OCI-M1 (cell line): ENCODE data around the gene AARS1.
"Not testable (repeated sequence)": the region's sequence is repeated elsewhere in the genome, so short reads cannot be mapped to it uniquely, and the experiment has no call there.

Experiments used
- DNase-seq: peaks from one replicate; lab custom pipeline; 2025; lab: John Stamatoyannopoulos, UW

AARS1 gene

GRCh38 chr16:70271696-70272095 is 17.6 kb downstream of the AARS1 start:
- no peak for DNase-seq

DNA sequence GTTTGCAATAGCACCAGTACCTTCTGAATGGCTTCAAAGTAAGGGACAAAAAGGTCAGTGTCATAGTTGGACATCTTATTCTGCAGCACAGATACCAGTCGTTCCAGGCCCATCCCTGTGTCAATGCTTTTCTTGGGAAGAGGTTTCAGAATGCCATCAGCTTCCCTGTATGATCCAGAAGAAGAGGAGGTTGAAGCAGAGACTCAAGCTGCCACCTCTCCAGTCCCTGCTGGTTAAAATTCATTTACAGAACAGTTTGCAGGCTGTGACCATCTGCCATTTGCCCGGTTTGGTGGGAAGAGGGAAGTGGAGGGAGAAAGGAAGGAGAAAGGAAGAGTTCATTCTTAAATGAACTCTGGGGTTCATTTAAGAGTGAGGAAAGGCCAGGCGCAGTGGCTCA is 19.1 kb downstream of the AARS1 start:
- no peak for DNase-seq

- no peak for DNase-seq
Observed at GRCh38 chr16:70269471-70269870, 19.8 kb downstream of the AARS1 start.

GRCh38 chr16:70267922-70268321 is 21.4 kb downstream of the AARS1 start:
- not testable (repeated sequence) for DNase-seq

DNA sequence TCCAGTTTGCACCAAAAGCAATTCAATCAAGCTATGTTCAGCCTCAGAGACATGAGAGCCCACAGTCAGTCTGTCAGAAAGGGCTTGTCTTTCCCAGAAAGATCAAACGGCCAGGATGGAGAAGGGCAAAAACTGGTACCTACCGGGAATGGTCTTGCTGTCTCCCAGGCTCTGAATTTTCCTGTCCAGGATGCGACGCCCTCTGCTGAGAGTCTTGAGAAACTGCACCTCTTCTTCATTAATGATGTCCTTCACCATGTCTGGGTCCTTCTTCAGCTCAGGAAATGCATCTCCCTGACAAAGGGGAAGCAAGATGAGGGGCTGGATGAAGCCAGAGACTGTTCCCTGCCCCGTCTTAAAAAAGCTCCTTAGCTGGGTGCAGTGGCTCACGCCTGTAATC is 21.8 kb downstream of the AARS1 start:
- peak; percentile 45 for DNase-seq

GRCh38 chr16:70259903-70260302 is 29.4 kb downstream of the AARS1 start:
- DNase-seq = not testable (repeated sequence)

DNA sequence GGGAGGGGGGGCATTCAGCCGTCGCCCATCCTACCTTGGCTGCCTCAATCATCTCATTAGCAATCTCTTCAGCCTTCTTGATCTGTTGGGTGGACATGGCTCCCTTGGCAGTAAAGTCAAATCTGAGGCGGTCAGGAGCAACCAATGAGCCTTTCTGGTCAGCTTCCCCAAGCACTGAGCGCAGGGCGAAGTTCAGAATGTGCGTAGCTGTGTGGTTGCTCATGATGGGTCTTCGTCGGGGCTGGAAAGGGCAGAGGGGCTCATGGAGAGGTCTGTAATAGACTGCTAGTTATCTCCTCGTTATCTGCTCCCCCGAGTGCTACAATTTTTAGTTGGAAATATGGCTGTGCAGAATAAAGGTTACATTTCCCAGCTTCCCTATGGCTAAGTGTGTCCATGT is 30.4 kb downstream of the AARS1 start:
- no peak for DNase-seq

DNA sequence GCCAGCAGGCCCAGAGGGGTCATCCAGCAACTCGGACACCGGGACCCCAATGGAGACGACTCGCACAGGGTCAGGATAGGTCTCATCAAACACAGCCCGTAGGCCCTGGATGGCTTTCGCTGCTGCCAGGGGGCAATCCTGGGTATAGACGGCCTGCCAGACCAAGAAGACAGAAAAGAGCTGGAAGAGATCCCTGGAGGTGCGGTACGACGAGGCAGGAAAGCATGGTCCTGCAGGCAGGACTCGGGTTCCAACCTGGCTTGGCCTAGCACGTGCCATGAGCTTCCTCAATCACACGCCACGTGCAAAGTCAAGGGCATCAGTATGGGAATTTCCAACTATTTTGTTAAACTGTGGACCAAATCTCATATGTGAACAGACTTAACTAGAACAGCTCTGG is 31.2 kb downstream of the AARS1 start:
- no peak for DNase-seq

DNA sequence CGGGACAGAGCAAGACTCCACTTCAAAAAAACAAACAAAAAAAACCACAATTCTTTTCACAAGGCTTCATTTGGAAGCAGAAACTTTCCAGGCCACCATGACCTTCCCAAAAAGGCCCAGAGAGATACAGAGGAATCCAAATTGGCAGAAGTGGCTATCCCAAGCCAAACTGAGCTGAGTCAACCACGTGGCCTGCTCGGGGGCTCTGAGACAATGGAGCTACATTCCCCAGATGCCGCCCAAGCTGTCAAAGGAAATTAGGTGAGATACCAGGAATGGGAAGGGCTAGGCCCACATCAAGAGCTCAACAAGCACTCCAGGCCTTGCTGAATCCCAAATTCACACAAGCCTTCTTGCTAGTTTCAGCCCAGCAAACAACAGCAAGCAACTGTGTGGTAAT is 31.9 kb downstream of the AARS1 start:
- no peak for DNase-seq

- DNase-seq = no peak
Observed at GRCh38 chr16:70255574-70255973, 33.7 kb downstream of the AARS1 start.

DNA sequence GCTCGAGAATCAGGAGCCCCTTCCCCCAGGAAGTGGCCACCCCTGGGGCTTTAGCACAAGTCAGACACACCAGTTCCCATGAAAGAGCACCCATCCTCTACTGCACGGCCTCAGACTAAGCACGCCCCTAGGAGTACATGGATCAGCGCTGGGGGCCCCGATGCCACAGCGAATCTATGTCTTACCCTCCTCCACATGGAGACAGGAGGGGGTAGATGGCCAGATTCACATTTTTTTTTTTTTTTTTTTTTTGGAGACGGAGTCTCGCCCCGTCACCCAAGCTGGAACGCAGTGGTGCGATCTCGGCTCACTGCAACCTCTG is 34.4 kb downstream of the AARS1 start:
- DNase-seq = peak; percentile 9

DNA sequence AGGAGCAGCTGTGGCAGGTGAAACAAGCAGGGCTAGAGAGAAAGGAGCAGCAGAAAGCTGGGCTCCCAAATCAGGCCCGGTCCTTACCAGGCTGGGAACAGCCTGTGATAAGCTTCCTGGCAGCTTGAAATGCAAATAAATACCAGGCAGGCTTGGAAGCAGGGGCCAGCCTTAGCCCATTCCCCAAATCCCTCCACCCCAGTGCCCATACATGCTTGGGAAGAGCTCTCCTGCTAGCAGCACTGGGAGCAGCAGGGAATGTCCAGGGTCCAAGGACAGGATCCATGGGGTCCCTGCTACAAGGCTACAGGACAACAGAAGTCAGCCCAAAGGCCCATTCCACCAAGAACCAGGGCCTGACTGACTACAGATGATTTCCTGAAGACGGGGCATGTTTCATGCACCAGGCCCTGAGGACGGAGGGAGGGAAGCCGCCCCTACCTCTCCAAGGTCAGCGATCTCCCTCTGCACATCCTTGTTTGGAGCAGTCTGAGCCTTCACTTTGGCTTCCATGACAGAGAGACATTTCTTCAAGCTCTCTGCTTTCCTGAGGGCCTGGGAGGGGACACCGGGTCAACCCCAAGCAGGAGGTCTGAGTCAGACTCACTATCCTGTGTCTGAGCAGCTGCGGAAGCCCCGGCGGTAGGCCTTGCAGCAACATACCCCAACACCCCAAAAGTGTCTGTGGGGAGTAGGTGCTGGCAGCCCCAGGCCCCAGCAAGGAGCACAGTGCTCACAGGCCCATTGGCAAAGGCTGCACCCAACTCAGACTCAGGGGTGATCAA is 34.9 kb downstream of the AARS1 start:
- no peak for DNase-seq

- peak; percentile 61 for DNase-seq
Observed at GRCh38 chr16:70253291-70254106, 35.8 kb downstream of the AARS1 start.

- DNase-seq = peak; percentile 59
Observed at GRCh38 chr16:70252355-70252988, 36.8 kb downstream of the AARS1 start.

- peak; percentile 98 for DNase-seq
Observed at GRCh38 chr16:70251629-70252354, 37.5 kb downstream of the AARS1 start, which contains the start of gene EXOSC6. Gene EXOSC6, minus strand, starts transcription at chr16:70251940. Its CDS starts 40 bp downstream, at chr16:70251900.

DNA sequence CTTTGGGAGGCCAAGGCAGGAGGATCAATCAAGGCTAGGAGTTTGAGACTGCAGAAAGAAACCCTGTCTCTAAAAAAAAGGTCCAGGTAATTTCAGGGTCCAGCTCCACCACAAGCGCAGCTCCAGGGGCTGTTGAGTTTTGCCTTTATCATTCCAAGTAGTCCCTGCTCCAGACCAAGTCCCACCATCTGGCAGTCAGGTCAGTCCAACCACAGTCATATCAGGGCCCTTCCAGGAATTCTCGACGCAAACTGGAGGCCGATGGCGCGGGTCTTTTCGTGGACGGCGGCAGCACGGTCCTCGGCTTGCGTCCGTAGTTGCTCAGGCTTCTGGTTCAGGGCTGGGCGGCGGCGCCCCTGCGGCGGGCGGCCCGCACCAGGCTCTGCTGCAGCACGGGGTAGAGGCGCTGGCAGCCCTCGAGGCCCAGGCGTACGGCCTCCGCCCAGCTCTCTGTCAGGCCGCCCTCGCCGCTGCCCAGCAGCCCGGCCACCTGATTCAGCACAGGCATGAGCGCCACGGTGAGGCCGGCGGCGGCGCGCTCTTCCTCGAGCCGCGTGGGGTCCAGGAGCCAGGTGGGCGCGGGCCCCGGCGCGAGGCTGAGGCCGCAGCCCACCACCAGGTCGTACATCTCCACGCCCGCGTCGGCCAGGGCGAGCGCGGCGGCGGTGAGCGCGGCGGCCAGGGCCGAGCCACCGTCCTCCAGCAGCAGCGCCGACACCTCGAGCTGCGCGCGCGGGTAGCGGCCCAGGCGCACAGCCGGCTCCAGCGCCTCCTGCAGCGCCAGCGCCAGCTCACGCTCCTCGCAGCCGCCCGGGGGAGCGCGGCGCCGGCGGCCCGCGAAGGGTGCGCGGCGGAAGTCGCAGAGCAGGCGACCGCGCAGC is 38.3 kb downstream of the AARS1 start:
- peak; percentile 84 for DNase-seq

- DNase-seq = not testable (repeated sequence)
Observed at GRCh38 chr16:70249697-70250096, 39.6 kb downstream of the AARS1 start.

GRCh38 chr16:70238773-70239172 is 50.5 kb downstream of the AARS1 start:
- DNase-seq = not testable (repeated sequence)

GRCh38 chr16:70231831-70232230 is 57.5 kb downstream of the AARS1 start:
- DNase-seq = not testable (repeated sequence)

DNA sequence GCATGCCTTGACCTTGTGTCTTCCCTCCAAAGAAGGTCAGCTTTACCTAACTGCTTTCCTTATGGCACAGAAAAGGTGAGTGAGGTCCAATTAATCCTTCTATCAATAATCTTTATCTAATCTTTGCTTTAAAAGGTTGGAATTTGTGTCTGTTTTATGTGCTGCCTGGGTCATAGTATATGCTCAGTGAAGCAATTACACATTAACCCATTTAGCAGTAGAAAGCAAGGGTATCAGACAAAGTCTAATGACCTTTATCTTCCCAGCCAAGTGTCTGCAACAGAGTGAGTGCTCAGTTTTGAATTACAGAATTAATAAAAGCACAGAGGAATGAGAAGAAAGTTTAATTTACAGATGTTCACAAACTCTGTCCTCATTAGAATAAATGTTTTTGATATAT is 63.3 kb downstream of the AARS1 start:
- DNase-seq = not testable (repeated sequence)

DNA sequence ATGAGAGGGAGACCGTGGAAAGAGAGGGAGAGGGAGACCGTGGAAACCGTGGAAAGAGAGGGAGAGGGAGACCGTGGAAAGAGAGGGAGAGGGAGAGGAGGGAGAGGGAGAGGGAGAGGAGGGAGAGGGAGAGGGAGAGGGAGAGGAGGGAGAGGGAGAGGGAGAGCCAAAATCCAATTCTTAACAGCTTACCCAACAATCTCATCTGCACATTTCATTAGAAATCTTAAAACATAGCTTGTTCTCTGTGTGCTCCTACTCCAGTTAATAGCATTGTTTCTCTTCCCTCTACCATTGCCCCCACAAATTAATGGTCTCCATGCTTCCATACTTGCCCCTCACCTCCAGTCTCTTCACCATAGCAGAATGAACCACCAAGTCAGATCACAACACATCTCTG is 63.9 kb downstream of the AARS1 start:
- not testable (repeated sequence) for DNase-seq
